ENCODE measurements around the gene GRB2.
A peak's percentile ranks its signal among the peaks of the same experiment; 100 is the strongest.
"Not testable (repeated sequence)": the region's sequence is repeated elsewhere in the genome, so short reads cannot be mapped to it uniquely, and the experiment has no call there.

The GRB2 gene

GRCh38 chr17:75285123-75285522, 120.4 kb downstream of the GRB2 start:
- no peak for DNase-seq (ENCODE audit: low read depth)

- DNase-seq (ENCODE audit: low read depth), result not testable (repeated sequence)
Observed at GRCh38 chr17:75280189-75280588, 125.3 kb downstream of the GRB2 start.

DNA sequence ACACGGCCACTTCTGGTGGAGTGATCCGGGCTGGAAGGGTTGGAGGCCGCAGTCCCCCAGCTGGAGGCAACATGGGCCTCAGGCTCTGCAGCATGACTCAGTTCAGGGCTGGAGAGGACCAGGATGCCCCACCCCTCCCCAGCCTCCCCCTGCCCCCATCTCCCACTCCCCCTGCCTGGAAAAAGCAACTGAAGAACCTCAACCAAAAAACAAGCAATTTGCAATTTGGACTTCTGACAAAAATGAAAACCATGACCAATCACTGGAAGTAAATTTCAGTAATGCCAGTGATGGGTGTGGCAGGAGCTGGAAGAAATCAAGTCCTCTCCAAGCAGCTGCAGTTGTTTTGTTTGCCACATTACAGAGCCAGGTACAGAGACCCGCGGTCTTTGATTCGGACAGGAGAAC, 127.8 kb downstream of the GRB2 start:
- no peak for DNase-seq (ENCODE audit: low read depth)

- no peak for DNase-seq (ENCODE audit: low read depth)
Observed at GRCh38 chr17:75273977-75274708, 131.3 kb downstream of the GRB2 start.

DNA sequence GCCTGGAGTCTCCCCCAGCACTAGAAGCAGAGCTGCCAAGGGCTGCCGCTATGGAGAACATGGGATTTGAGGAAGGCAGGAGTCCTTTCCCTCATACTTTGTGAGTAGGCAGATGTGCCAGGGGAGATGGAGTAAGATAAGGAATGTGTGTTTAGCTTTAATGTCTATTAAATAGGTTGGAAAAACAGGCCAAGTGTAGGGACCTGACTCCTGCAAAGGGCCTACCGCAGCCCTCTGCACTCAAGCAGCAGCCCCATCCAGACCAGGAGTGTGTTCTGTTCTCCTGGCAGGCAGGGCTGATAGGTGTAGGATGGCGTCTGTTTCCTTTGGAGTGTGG, 132.7 kb downstream of the GRB2 start:
- DNase-seq (ENCODE audit: low read depth), result no peak

GRCh38 chr17:75271955-75272847, 133.3 kb downstream of the GRB2 start:
- DNase-seq (ENCODE audit: low read depth), result no peak

- peak; percentile 86 for DNase-seq (ENCODE audit: low read depth)
Observed at GRCh38 chr17:75271233-75271954, 134.1 kb downstream of the GRB2 start.

DNA sequence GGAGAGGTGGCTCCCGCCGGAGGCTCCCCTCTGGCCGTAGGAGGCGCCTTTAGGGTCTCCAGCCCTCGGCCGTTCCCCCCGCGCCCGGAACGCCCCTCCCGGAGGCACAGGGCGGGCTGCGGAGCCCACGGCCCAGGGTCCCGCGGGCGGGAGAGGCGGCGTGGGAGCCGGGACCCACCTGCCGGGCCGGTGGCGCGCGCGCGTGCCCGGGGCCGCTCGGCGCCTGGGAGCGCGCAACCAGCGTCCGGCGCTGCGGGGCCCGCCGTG, 134.6 kb downstream of the GRB2 start, which contains the start of gene MIF4GD:
Gene MIF4GD, minus strand, starts transcription at position 266 of the 267 bp plus-strand sequence. CDS start 1,036 bp downstream, outside the sequence.
- DNase-seq (ENCODE audit: low read depth), result no peak

DNA sequence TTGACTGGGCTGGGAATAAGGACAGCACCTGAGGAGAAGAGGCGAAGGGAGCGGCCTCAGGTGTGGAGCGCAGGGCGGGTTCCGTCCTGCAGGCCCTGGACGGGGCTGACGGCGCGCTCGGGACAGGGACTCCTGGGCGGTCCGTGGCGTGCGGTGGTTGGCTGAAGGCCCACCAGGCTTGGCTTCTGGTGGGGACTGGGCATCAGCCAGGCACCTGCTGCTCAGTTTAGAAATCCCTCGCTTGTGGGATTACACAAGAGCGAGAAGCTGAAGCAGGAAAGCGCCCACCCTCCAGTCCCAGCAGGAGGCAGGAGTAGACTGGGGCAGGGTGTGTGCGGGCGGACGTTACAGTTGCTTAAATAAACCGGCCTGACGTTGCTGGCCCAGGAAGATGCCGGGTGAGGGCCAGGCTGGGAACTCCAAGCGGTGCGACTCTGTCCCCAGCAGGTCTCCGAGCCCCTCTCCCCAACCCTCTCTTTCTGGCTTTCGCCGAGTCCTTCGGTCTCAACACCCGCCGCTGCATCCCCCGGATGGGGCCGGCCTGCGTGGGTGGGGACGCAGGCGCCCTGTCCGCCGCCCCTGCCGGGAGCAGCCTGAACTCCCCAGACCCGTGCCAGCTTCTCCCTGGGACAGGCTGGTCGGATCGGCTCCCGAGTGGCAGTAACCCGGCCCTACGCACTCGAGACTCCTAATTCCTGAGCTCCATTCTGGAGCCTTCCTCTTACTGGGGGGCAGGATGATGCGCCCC, 135.1 kb downstream of the GRB2 start:
- peak; percentile 47 for DNase-seq (ENCODE audit: low read depth)

- DNase-seq (ENCODE audit: low read depth), result no peak
Observed at GRCh38 chr17:75269844-75270217, 135.6 kb downstream of the GRB2 start.

Data from stimulated activated CD8-positive, alpha-beta memory T cell treated with anti-CD3 and anti-CD28 coated beads, Interleukin-15, amount 100 ng/mL, for 24 hours (primary cell).